Activated CD4-positive, CD25-positive, alpha-beta regulatory T cell treated with anti-CD3 and anti-CD28 coated beads, Interleukin-2, amount 50 U/mL, for 72 hours (primary cell): ENCODE data around the gene RARB.

Source experiments
- DNase-seq: peaks from one replicate; pipeline ENCODE4 v3.0.0; 2021

RARB gene

DNA sequence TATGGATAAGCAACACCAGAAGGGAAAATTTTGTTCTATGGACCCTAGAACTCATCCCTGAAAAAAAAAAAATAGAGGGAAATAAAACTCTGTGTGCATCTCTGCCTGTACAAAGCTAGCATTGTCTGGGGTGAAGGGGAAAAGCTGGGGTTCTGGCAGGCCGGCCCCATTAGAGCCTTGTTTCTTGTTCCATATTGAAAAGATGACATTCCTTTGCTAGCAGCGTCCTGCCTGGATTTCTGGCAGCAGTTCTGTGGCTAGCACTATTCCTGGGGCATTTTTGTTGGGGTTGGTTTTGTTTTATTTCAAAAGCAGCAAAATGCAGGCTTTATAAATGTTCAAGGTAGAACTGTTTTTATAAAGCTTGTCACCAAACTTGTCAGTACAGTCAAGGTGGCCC, 45.2 kb downstream of the RARB start:
- DNase-seq, result no peak

DNA sequence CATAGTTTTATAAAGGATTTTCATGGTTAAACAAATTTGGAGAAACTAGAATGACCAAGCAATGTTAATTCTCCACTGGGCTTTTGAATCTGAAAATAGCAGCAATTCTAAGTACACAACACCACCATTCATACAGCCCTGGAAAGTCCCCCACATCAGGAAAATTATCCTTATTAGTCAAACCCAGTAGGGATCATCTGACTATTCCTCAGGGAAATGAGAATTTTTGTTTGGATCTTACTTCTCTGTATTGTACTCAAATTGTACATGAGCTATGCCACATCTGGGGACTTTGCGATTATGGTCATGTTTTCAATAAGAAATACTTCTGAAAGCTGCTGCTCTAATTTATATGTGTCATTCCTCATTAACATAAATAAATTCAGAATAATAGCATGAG, 46.0 kb downstream of the RARB start:
- no peak for DNase-seq

DNA sequence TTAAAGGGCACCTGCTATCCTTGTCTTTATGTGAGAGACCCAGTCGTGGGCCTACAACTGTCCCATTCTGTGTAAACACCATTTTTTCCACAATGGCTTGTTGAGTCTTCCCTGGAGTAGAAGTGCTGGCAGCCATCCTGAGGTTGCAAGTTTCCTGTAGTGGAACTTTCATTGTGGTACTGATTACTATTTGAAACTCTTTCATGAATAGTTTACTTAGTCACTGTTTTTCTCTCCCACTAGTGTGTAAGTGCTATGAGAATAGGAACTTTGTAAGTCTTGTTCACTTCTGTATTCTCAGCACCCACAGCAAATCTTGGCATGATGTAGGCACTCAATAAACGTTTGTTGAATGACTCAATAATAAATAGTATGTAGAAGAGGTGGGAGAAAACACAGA, 48.6 kb downstream of the RARB start:
- DNase-seq, result no peak

DNA sequence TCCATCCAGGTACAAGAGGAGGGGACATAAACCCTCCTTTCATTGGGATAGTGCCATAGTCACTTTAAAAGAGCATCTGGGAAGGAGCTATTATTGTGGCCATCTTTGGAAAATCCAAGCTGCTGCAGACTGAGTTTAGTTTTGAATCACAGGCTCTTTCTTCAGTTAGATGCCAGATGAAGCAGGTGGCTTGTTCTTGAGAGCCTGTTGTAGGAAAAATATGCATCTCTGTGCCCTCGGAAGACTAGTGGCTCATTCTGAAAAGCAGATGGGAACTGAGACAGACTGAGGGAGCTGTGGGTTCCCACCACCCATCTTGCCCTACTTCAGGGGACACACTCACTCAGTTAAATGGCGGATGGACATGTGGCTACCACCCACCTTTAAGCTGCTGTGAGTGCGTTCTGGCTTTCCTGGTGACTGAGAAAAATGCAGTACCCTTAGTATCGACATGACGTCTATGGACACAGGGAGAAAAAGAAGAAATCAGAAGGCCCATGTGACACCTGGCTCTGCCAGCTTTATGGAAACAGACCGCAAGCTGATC, 50.2 kb downstream of the RARB start:
- DNase-seq, result no peak

DNA sequence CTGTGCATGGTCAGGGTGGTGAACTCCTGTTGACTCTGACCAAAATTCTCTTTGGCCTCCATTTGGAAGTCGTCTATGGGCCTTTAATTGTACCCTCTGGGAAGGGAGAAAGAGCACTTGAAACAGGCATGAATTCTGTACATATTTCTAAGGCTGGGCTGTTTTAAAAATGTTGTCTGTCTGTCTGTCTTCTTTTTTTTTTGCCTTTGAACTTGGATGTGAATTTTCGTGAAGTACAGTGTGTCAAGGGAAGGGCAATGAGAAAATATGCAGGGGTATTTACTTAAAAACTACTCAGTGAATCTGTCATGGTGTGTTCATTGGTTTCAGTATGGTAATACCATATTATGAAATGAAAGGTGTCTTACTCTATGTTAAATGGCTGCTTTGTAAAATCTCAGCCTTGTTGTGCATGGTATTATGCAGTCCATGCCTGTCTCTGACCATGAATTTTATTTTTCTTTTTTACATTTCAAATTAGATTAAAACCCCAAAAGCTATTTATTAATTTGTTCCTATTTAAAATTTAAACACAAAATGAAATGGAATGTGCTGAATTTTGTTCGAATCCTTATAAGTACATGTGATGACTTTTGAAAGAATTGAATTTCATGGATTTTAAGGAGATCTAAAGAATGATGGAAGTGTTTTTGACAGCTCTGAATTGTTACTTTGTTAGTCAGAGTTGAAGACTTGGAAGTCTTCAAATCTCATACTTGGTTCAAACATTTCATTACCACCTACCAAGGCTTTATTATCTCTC, 51.1 kb downstream of the RARB start:
- no peak for DNase-seq

DNA sequence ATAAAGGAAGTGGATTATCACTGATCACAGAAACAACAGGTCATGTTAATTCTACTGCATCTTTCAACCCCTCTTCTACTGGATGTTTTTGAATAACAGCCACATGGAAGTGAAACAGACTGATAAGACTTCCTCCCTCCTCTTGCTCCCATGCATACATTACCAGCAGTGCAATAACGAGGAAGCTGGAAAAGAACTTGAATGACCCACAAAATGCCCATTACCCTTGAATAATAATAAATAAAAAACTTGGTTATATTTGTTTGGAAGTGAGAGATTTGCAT, 51.6 kb downstream of the RARB start:
- no peak for DNase-seq

DNA sequence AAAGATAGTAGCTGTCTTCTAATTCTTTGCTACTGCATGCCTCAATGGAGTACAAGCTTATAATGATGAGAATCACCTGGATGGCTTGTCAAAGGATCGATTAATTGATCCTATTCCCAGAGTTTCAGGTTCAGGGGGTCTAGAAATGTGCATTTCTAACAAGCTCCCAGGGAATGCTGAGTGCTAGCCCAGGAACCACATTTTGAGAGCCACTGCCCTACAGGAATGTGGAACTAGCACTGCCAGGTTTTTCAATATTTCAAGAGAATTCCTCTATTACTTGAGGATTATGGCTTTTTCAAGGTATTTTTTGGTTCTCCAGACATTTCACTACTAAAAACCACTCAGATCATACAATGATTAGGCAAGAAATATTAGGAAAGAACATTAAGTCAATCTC, 52.7 kb downstream of the RARB start:
- no peak for DNase-seq

DNA sequence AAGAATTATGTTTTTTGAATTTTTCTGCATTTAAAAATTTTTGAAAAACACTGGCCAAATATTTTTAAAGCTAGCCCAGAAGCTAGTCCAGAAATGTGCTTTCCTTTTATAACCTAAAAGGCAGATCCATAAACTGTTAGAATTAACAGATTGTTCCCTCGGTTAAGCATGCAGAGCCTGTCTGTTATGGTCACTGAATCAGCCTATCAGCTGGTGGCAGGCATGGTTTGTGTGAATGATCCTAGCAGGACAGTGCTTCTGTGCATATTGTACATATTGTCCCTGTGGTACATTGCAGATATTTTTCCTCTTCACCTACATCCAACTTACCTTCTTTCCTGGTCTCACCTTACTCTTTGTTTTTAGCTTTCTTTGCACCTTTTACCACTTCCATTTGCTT, 53.3 kb downstream of the RARB start:
- no peak for DNase-seq

DNA sequence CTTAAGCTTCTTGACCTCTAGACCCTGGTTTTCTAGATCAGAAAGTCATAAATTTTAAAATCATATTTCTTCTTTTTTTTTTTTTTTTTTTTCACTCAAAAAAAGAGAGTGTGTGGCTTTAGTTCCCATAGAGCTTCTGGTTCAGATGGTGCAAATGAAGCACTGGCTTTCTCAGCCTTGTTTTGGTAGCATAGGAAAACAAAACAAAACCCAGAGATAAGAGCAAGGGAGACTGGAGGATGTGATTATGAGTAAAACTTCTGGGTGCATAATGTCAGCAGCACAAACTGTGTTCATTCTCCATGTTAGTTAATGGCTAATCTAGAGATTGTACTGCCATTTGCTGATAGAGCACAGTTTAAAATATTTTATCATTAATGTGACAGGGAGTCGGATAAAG, 55.4 kb downstream of the RARB start:
- no peak for DNase-seq

DNA sequence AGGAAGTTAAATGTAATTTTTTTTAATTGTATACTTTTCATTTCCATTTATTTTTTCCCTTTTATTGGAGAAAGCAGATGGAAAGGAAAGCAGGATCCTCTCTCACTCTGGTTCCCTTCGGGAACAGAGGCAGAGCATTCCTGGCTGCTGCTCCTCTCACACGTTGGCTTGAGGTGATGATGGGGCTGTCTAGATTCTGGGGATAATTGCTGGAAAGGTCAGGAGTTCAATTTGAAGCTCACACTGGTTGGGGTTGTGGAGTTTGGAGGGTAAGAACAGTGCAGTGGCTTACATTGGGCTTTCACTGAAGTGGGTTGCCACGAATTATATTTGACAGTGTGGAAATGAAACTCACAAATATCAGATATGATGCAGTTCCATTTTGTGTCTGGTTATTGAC, 57.6 kb downstream of the RARB start:
- no peak for DNase-seq

DNA sequence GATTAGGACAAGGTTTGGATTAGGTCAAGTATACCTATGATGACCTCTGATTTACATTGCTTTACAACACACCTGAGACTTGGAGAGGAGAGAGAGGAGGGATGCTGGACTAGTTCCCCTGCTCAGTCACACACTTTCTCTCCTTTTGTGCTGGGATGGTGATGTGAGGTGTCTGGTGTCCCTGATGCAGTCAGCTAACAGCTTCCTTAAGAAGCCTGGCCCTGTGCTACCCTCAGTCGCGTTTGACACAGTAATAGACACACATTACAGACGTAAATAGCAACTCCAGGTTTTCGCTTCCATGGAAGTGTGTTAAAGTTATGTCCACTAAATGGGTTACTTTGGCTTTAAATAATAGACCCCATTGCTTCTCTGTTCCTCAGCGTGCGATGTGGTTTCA, 58.9 kb downstream of the RARB start:
- no peak for DNase-seq

DNA sequence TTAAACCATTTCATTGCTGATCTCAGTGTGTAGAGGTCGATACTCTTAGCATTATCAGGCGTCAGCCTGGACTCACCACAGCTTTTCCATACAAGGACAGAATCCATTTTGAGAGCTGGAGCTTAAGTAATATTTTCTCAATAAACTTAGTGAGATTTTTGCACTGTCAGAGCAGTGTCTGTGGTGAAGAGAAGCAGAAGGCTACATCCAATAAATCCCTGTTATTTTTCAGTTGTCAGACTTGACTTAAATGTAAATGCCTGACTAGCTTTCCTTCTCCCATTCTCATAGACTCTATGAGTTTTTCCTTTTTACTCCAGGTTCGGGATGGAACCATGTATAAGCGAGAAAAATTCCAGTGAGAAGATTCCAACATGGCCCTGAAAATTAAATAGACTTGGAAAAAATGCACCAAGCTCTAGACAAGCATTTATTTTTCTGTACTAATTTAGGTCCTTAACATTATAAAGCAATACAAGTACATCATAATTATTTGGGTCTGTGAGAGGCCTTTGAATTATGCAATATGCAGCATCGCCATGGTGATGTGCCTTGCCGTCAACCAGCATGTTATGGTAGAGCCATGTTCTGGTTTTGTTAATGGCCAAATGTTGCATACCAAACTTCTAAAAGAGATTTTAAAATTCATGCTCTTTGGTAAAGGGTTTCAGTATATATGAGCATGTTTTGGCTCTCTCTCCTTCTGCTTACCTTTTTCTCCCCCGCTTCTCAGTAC, 62.0 kb downstream of the RARB start:
- no peak for DNase-seq

DNA sequence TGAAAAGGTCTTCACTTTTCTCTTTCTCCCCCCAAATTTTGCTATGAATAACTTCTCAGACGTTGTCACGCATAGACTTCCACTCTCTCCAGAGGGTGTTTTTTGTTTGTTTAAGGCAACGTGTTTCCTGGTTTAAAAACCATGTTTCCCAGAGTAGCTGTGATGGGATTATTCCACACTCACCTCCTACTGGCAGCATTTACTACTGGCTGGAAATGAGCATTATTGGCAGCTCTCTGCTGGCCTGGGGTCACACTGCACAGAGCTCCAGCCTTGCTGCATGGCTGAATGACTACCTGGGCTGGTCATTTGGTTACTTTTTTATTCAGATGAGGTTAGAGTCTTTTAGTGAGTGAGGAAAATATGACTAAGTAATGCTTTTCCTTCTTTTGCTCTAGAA, 65.2 kb downstream of the RARB start:
- DNase-seq, result no peak

DNA sequence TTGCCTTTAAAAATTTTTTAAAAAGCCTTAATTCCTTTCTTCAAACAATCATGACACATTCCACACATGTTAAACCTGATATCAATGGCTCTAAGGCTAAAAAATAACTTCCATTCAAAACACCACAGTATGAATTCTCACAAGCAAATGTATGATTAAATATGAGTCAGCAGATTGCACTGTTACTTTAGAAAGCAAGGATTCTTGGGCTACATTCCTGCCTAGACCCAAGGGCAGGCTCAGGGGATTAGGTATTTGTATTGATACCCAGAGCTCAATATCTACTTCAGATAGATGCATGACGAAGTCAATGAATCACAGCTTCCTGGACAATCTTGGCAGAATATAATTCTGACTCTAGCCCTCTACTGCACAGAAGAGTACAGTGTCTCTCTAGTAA, 65.7 kb downstream of the RARB start:
- no peak for DNase-seq

DNA sequence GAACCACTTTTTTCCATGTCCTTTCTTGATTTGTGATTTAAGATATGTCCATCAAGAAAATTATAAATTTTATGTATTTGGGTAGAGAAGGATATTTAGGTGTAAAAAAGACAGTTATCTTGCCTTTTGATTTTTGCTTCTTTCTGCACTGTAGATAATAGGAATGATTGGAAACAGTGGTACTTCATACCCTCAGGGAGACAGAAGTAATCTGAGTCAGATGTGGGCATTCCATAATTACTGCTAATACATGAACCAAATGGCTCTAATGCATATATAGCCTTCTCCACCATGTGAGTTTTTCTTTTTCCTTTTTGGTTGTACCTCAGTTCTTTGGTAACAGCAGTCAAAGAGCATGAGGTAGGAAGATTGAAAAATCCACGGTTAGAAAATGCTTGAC, 67.2 kb downstream of the RARB start:
- no peak for DNase-seq

DNA sequence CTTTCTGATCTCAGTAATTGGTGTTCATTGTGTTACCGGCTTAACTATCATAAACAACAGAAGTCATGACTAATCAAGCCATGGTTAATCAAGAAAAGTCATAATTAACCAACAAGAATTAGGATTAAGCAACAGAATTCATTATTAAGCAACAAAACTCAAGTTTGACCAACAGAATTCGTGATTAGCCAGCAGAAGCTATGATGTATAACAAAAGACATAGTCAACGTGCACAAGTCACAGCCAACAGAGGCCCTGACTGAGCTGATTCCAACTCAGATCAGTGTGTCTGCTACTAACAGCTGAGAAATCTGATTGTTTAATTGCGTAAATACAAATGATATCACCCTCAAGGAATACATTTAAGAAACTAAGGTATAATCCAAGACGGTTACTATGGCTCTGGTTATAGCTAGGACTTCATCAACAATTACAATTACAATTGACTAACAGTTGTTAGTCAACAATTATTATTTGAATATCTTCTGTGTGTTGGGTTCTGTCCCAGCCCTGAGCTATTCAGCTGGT, 67.7 kb downstream of the RARB start:
- DNase-seq, result no peak

DNA sequence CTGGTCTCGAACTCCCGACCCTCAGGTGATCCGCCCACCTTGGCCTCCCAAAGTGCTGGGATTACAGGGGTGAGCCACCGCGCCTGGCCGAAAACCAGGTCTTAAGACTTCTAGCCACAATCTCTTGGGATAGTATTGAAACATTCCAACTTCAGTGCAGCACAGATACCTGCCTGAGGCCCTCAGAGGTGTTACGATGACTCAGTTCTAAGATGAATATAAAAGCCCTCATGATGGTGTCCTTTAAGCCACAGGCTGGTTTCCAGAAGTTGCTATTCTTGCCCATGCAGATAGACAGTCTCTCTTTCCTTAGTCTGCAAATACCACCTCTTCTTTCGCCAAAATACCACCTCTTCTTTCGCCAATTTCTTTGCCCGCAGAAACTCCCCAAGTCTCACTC, 69.0 kb downstream of the RARB start:
- no peak for DNase-seq

DNA sequence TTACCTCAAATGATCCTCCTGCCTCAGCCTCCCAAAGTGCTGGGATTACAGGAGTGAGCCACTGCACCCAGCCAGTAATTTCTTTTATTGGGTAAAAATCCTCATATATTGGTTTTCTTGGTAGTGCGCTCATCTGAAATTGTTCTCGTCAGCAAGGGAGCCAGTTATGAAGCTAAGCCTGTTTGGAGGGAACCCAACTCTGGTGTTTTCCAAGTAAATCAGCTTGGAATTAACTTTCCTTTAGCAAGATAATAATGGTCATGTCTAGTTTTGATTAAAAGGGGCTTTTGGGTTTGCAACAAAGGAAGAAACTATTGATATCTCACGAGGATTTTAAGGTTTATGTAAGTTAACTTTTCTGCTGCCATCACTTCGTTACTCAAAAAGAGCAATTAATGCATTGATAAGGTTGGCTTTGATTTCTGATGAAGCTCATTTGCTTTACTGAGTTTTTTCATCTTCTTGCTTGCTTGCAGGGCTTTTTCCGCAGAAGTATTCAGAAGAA, 72.7 kb downstream of the RARB start:
- DNase-seq, result no peak

DNA sequence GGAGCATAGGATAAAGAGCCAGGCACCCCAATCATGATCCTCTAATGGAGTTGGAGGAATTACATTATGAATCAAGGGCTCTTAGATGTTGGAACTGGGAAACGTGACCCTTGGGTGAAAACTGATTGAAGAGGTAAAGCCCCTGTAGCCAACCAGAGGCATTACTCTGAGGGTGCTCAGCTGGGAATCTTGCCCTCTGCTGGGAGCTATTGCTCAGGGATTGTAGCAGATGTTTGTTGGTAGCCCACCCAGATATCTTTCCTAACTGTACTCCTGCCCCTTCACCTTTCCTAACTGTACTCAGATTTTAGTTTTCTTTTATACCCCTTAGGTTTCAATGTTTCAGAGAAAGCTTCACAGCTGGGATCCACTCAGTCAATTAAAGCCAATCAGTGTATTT, 74.2 kb downstream of the RARB start:
- no peak for DNase-seq

DNA sequence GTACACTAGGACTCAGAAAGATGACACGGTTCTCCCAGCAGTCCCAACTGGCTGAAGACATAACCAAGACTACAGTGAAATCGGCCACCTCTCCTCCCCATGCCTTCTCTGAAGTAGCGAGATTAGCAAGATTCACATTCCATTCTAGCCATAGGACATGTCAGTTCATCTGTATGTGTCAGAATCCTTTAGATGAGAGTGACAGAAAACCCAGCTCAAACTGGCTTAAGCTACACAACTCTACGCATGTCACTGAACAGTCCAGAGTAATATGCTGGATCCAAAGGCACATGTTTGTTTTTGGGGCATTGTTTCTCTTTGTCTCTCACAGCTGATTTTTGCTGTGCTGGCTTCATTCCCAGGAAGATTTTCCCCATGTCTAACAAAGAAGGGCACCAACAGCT, 75.8 kb downstream of the RARB start:
- DNase-seq, result no peak

DNA sequence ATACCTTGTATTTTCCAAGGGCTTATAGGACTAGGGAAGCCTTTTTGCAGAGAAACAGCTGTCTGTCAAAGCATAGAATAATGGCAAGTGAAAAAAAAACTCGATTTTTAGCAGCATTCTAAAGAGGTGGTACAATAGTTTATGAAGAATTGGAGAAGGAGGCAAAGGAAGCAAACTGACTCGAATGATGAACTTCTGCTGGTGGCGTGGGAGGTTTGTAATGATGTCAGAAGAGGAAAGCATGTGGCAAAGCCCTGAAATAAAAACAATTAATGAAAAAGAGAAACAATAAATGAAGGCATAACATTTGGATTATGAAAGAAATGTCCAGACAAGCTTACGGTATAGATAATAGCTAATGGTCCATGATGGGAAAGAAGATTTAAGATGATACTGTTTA, 77.5 kb downstream of the RARB start:
- DNase-seq, result no peak

DNA sequence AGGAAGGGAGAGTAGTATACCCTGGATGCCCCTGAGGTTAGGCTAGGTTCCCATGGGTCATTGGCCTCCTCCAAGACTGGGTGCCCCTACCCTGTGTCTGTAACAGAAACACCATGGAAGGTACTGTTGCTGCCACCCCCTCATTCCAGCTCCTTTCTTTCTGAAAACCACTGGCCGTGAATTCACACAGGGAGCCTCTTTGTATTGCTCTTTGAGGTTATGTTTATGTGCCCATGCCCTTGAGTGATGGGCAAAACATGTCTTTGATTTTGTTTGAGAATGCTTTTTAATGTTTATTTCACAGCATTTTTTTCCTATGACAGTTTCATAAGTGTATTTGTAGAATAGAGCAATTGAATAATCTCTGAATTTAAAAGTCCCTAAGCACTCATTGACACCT, 79.7 kb downstream of the RARB start:
- DNase-seq, result no peak

DNA sequence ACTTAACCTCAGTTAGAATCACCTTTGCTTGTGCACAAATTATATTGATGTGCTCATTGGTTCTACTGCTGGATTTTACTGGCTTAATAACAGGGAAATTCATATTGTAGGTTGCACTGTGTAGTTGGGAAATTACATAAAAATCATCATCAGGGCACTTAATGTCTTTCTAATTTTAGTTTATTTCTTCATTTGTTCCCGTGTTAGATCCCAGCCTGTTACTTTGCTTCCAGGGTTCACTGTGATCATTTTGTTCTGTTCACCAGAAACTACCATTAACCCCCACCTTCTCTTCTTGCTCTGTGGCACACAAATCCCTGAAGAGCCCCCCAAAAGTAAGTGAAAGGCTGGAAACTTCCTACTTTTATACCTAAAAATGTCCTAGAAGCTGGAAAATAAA, 80.4 kb downstream of the RARB start:
- DNase-seq, result no peak

DNA sequence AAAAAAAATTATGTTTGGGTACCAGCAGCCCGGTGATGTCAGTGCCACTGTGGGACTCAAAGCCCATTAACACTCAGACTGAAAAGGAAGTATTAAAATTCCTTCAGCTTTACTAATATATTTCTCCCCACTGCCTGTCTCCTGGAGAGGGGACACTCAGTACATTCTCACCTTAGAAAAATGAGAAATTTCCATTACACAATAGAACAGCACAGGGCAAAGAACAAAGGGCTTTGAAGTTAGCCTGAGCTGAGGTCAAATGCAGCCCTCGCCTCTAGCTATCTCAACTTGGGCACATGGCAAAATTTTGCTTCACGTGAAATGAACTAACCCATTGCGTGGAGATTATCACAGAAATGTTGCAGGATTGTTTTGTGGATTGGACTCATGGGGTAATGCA, 80.8 kb downstream of the RARB start:
- DNase-seq, result no peak
